Liver (tissue), 3 donors: ENCODE results near the gene DCDC2B.

Experiments
- ATF3 ChIP-seq: IDR thresholded peaks from 2 replicates; pipeline ENCODE4 v1.6.1; 2016; ENCODE audit warnings: antibody characterized with exemption
- CTCF ChIP-seq: fragments of 150-350 bp; IDR thresholded peaks from 2 replicates; pipeline ENCODE4 v1.5.1; 2017; ENCODE audit warnings: improper control_type of control experiment, low read depth, low read length; ENCODE audit not compliant: missing input control
- FOXA1 ChIP-seq: IDR thresholded peaks from 2 replicates; pipeline ENCODE4 v1.6.1; 2016; ENCODE audit warnings: antibody characterized with exemption
- JUND ChIP-seq, 2 donors: IDR thresholded peaks; 2 replicates each; pipeline ENCODE4 v1.6.1; 2016; ENCODE audit warnings: antibody characterized with exemption in 2 of 2
- MAX ChIP-seq: IDR thresholded peaks from 2 replicates; pipeline ENCODE4 v1.6.1; 2016; ENCODE audit warnings: antibody characterized with exemption
- RAD21 ChIP-seq, 2 donors: IDR thresholded peaks; 2 replicates each; pipeline ENCODE4 v1.6.1; 2016; ENCODE audit warnings: antibody characterized with exemption in 2 of 2, mild to moderate bottlenecking in 2 of 2
- REST ChIP-seq: IDR thresholded peaks from 2 replicates; pipeline ENCODE4 v1.6.1; 2016; ENCODE audit warnings: antibody characterized with exemption, mild to moderate bottlenecking
- SP1 ChIP-seq: IDR thresholded peaks from 2 replicates; pipeline ENCODE4 v1.6.1; 2018; ENCODE audit warnings: antibody characterized with exemption, mild to moderate bottlenecking
- TAF1 ChIP-seq: conservative IDR thresholded peaks from 2 replicates; pipeline ENCODE4 v1.6.1; 2016; ENCODE audit warnings: antibody characterized with exemption, mild to moderate bottlenecking
- YY1 ChIP-seq: IDR thresholded peaks from 2 replicates; pipeline ENCODE4 v1.6.1; 2016; ENCODE audit warnings: antibody characterized with exemption, mild to moderate bottlenecking
- ZBTB33 ChIP-seq: IDR thresholded peaks from 2 replicates; pipeline ENCODE4 v1.6.1; 2016; ENCODE audit warnings: antibody characterized with exemption
- donor health status: healthy.
- donor health status: healthy.

- TF ChIP-seq CTCF = no peak
- TF ChIP-seq ZBTB33 = no peak
- no peak for TF ChIP-seq TAF1
- TF ChIP-seq ATF3 = no peak
- no peak for TF ChIP-seq RAD21 (IDR thresholded peaks at IDR 0.05)
- TF ChIP-seq JUND (IDR thresholded peaks at IDR 0.05) = no peak
- TF ChIP-seq MAX = no peak
- TF ChIP-seq SP1 = no peak
- TF ChIP-seq FOXA1 = no peak
- TF ChIP-seq YY1 = no peak
- TF ChIP-seq REST = no peak
Measured at GRCh38 chr1:32180186-32181060, 28.5 kb upstream of the DCDC2B start.
